CD14-positive monocyte (primary cell): Measurements from ENCODE around the gene ISCU. TPM values are rescaled to one million over a fixed set of nuclear protein-coding genes. Genes with fewer than 3 reads are reported as not detected.

Experiments
- DNase-seq, 3 donors: peaks; one replicate each; pipeline ENCODE4 v3.0.0-alpha.2; 2011 to 2022
- H2AFZ ChIP-seq: 2 replicates; pipeline ENCODE4 v1.6.0; 2012; ENCODE audit warnings: mild to moderate bottlenecking, low read depth, low read length, inconsistent platforms; ENCODE audit not compliant: insufficient read depth, poor library complexity, severe bottlenecking
- H3K27ac ChIP-seq, 2 donors: 1 replicate in 1 of 2; 2 replicates in 1 of 2; pipeline ENCODE4 v1.5.1; 2012 to 2013; ENCODE audit warnings: low read length in 2 of 2, control low read depth in 1 of 2, inconsistent platforms in 1 of 2, low read depth in 1 of 2, mild to moderate bottlenecking in 1 of 2
- H3K27me3 ChIP-seq, 2 donors: one replicate each; pipeline versions ENCODE4 v1.6.0 to v1.6.1; 2011 to 2013; ENCODE audit warnings: low read length in 2 of 2; ENCODE audit not compliant: control insufficient read depth in 2 of 2, insufficient read depth in 2 of 2
- H3K36me3 ChIP-seq, 2 donors: replicated peaks in 1 of 2; 1 replicate in 1 of 2; 2 replicates in 1 of 2; pipeline versions ENCODE4 v1.5.1 to v1.6.1; 2012 to 2013; ENCODE audit warnings: low read length in 2 of 2, control low read depth in 1 of 2, inconsistent platforms in 1 of 2, mild to moderate bottlenecking in 1 of 2; ENCODE audit not compliant: insufficient read depth in 2 of 2, control insufficient read depth in 1 of 2
- H3K4me1 ChIP-seq, 2 donors: 1 replicate in 1 of 2; 2 replicates in 1 of 2; pipeline versions ENCODE4 v1.5.1 to v1.6.1; 2012 to 2013; ENCODE audit warnings: low read length in 2 of 2, control low read depth in 1 of 2, inconsistent platforms in 1 of 2, mild to moderate bottlenecking in 1 of 2, moderate library complexity in 1 of 2; ENCODE audit not compliant: insufficient read depth in 2 of 2, control insufficient read depth in 1 of 2
- H3K4me2 ChIP-seq: replicated peaks from 2 replicates; pipeline ENCODE3; 2012; ENCODE audit warnings: low read length, moderate library complexity, mild to moderate bottlenecking; ENCODE audit not compliant: poor library complexity, severe bottlenecking; ENCODE audit errors: extremely low read depth
- H3K4me3 ChIP-seq, 3 experiments: fragments of 200-600 bp in 1 of 3; sonication (generic) in 1 of 3; replicated peaks in 1 of 3; 1 replicate in 2 of 3; 2 replicates in 1 of 3; pipeline ENCODE4 v1.5.1; 2011 to 2013; ENCODE audit warnings: low read length in 3 of 3, mild to moderate bottlenecking in 3 of 3, control low read depth in 2 of 3, low read depth in 2 of 3, inconsistent platforms in 1 of 3, moderate library complexity in 1 of 3
- H3K79me2 ChIP-seq: 2 replicates; pipeline ENCODE4 v1.6.0; 2012; ENCODE audit warnings: mild to moderate bottlenecking, control low read depth, inconsistent platforms, low read length, moderate library complexity; ENCODE audit not compliant: insufficient read depth
- H3K9ac ChIP-seq: 2 replicates; pipeline ENCODE4 v1.6.0; 2017; ENCODE audit warnings: low read length, mild to moderate bottlenecking; ENCODE audit not compliant: insufficient read depth, poor library complexity, severe bottlenecking
- H3K9me3 ChIP-seq, 2 donors: replicated peaks in 1 of 2; 1 replicate in 1 of 2; 2 replicates in 1 of 2; pipeline versions ENCODE4 v1.5.1 to v1.6.1; 2012 to 2013; ENCODE audit warnings: low read length in 2 of 2, control low read depth in 1 of 2; ENCODE audit not compliant: control insufficient read depth in 1 of 2, insufficient read depth in 1 of 2
- H4K20me1 ChIP-seq: 2 replicates; pipeline ENCODE4 v1.6.0; 2012; ENCODE audit warnings: mild to moderate bottlenecking, low read length, control low read depth, moderate library complexity; ENCODE audit not compliant: insufficient read depth
- H3K27ac Mint-ChIP-seq, 7 donors: one replicate each; pipeline ENCODE4 v1.8.0; 2020; ENCODE audit warnings: mild to moderate bottlenecking in 7 of 7, mixed read lengths in 7 of 7, moderate library complexity in 6 of 7, inconsistent platforms in 2 of 7
- H3K27me3 Mint-ChIP-seq, 3 donors: one replicate each; pipeline ENCODE4 v1.8.0; 2021 to 2022; ENCODE audit warnings: low read depth in 3 of 3, mild to moderate bottlenecking in 3 of 3, mixed read lengths in 3 of 3, moderate library complexity in 3 of 3, inconsistent platforms in 1 of 3
- H3K36me3 Mint-ChIP-seq, 2 donors: one replicate each; pipeline ENCODE4 v1.8.0; 2020; ENCODE audit warnings: mixed read lengths in 2 of 2, inconsistent platforms in 1 of 2, mild to moderate bottlenecking in 1 of 2
- H3K4me1 Mint-ChIP-seq: one replicate; pipeline ENCODE4 v1.8.0; 2020; ENCODE audit warnings: mild to moderate bottlenecking, mixed read lengths
- H3K4me3 Mint-ChIP-seq, 2 donors: one replicate each; pipeline ENCODE4 v1.8.0; 2020; ENCODE audit warnings: mild to moderate bottlenecking in 2 of 2, mixed read lengths in 2 of 2, moderate library complexity in 1 of 2
- H3K9me3 Mint-ChIP-seq, 7 donors: one replicate each; pipeline ENCODE4 v1.8.0; 2020 to 2022; ENCODE audit warnings: mixed read lengths in 7 of 7, mild to moderate bottlenecking in 6 of 7, moderate library complexity in 6 of 7, inconsistent platforms in 2 of 7
- CTCF ChIP-seq: fragments of 200-600 bp; IDR thresholded peaks from one replicate; pipeline ENCODE4 v1.8.0; 2022; ENCODE audit warnings: antibody characterized with exemption, mild to moderate bottlenecking
- WGBS: methylation state at CpG from one replicate; pipeline ENCODE4 v1.1.5; 2013; ENCODE audit warnings: missing lambda C conversion rate; ENCODE audit not compliant: insufficient coverage; 5-methylcytosine and 5-hydroxymethylcytosine counted together
- intact Hi-C, 2 donors: fragments of 100-400 bp; cut with micrococcal nuclease; formaldehyde crosslinking; loops; one replicate each; pipeline versions ENCODE4 v1.15.0 to v1.15.1; 2023
- polyA plus RNA-seq, 3 donors: library from polyadenylated mRNA; depleted of rRNA in 1 of 3; unstranded in 2 of 3; stranded (reverse) in 1 of 3; fragments of 300-500 nt in 2 of 3; fragments of >200 nt in 1 of 3; fragmentation: Illumina TruSeq in 2 of 3; gene quantifications; 1 replicate in 2 of 3; 2 replicates in 1 of 3; pipeline ENCODE4 v1.2.3, GENCODE V29; 2012 to 2021

Gene ISCU
- polyA plus RNA-seq, 3 donors, result 90.9 to 114 (median 111) TPM

- H4K20me1 ChIP-seq, result no peaks in the 10 kb centered on the region
- Mint-ChIP-seq H3K36me3 (no peaks in the 10 kb centered on the region), H3K9me3 (peaks cover 0 to 3% (median 0%) of the 10 kb centered on the region in 7 donors), H3K27me3 (peaks cover 9 to 19% (median 18%) of the 10 kb centered on the region in 3 donors), H3K4me3 (no peak overlapping the region), H3K27ac (no peak overlapping the region), H3K4me1 (no peaks in the 10 kb centered on the region)
- no peak overlapping the region for H3K27ac ChIP-seq
- DNase-seq, result no peak
- no peak overlapping the region for H3K9ac ChIP-seq
- H3K4me3 ChIP-seq, result no peak overlapping the region
- H3K4me1 ChIP-seq, result no peaks in the 10 kb centered on the region
- no peak overlapping the region for H3K4me2 ChIP-seq
- WGBS, result 96% methylated on average over 8 of the region's 10 CpGs
- intact Hi-C loops, result no loop called here
- H3K27me3 ChIP-seq, result peaks cover 0 to 5% of the 10 kb centered on the region in 2 donors
- no peaks in the 10 kb centered on the region for H3K36me3 ChIP-seq
- no peaks in the 10 kb centered on the region for H3K79me2 ChIP-seq
- H3K9me3 ChIP-seq, result no peaks in the 10 kb centered on the region
- TF ChIP-seq CTCF, result no peak
- H2AFZ ChIP-seq, result no peak overlapping the region
Observed at GRCh38 chr12:108607981-108608600, 45.7 kb downstream of the ISCU start.

GRCh38 chr12:108608616-108609015 is 46.2 kb downstream of the ISCU start:
- intact Hi-C loops, result no loop called here
- no peak for TF ChIP-seq CTCF
- no peak for DNase-seq
- Histone ChIP-seq H3K27ac (no peak overlapping the region), H3K4me2 (no peak overlapping the region), H3K27me3 (peaks cover 0 to 5% of the 10 kb centered on the region in 2 donors), H3K9ac (no peak overlapping the region), H2AFZ (no peak overlapping the region), H3K79me2 (no peaks in the 10 kb centered on the region), H3K9me3 (no peaks in the 10 kb centered on the region), H3K4me3 (no peak overlapping the region), H4K20me1 (no peaks in the 10 kb centered on the region), H3K36me3 (no peaks in the 10 kb centered on the region), H3K4me1 (no peaks in the 10 kb centered on the region)
- WGBS, result 70% methylated on average over 4 of the region's 5 CpGs
- peaks cover 0 to 3% (median 0%) of the 10 kb centered on the region in 7 donors for H3K9me3 Mint-ChIP-seq
- H3K27me3 Mint-ChIP-seq, result peaks cover 9 to 19% (median 18%) of the 10 kb centered on the region in 3 donors
- no peaks in the 10 kb centered on the region for H3K36me3 Mint-ChIP-seq
- H3K4me3 Mint-ChIP-seq, result no peak overlapping the region
- no peaks in the 10 kb centered on the region for H3K4me1 Mint-ChIP-seq
- no peak overlapping the region for H3K27ac Mint-ChIP-seq
